Measurements from ENCODE around the gene RWDD3.

GRCh38 chr1:95287081-95287480 lies 53.1 kb downstream of the RWDD3 start:
- TF ChIP-seq CTCF (IDR thresholded peaks at IDR 0.05) (no peak), POLR2A (IDR thresholded peaks at IDR 0.05) (no peak)

Measured in uterus (tissue), 2 donors.